GM18502 (cell line): Measurements from ENCODE around the gene MALL.
"Not testable (repeated sequence)": the region's sequence is repeated elsewhere in the genome, so short reads cannot be mapped to it uniquely, and the experiment has no call there.

Source experiments
- ATAC-seq: cut with Tn5 transposase; IDR thresholded peaks from one replicate; pipeline ENCODE4 v1.9.1; 2021; ENCODE audit warnings: mild to moderate bottlenecking; ENCODE audit not compliant: unreplicated experiment, poor library complexity

The MALL gene

GRCh38 chr2:110121592-110121991 is 6.0 kb upstream of the MALL start:
- ATAC-seq = no peak

- no peak for ATAC-seq
Measured at GRCh38 chr2:110121052-110121334, 5.4 kb upstream of the MALL start.

- ATAC-seq = no peak
Measured at GRCh38 chr2:110120171-110121051, 4.8 kb upstream of the MALL start.

GRCh38 chr2:110116033-110116710 is 550 bp upstream of the MALL start:
- no peak for ATAC-seq

GRCh38 chr2:110114831-110115255 is 779 bp downstream of the MALL start:
- no peak for ATAC-seq

GRCh38 chr2:110113961-110114591 is 1.5 kb downstream of the MALL start:
- ATAC-seq = no peak

- not testable (repeated sequence) for ATAC-seq
Measured at GRCh38 chr2:110108291-110108690, 7.3 kb downstream of the MALL start.

- no peak for ATAC-seq
Measured at GRCh38 chr2:110107092-110108079, 8.2 kb downstream of the MALL start.

GRCh38 chr2:110106642-110107041 is 9.0 kb downstream of the MALL start:
- no peak for ATAC-seq

GRCh38 chr2:110105608-110106467 is 9.8 kb downstream of the MALL start:
- no peak for ATAC-seq

- no peak for ATAC-seq
Measured at GRCh38 chr2:110105183-110105582, 10.4 kb downstream of the MALL start.

- no peak for ATAC-seq
Measured at GRCh38 chr2:110104025-110104771, 11.4 kb downstream of the MALL start.

GRCh38 chr2:110103061-110103961 is 12.3 kb downstream of the MALL start:
- no peak for ATAC-seq

- no peak for ATAC-seq
Measured at GRCh38 chr2:110101901-110102803, 13.5 kb downstream of the MALL start.

- no peak for ATAC-seq
Measured at GRCh38 chr2:110101280-110101844, 14.3 kb downstream of the MALL start.

GRCh38 chr2:110100880-110101279 is 14.7 kb downstream of the MALL start:
- ATAC-seq = not testable (repeated sequence)
